ENCODE measurements around the gene GAB3.
"Not testable (repeated sequence)": the region's sequence is repeated elsewhere in the genome, so short reads cannot be mapped to it uniquely, and the experiment has no call there.

GAB3 gene

GRCh38 chrX:154653048-154653401 lies 97.9 kb downstream of the GAB3 start:
- no peak overlapping the region for H3K4me3 ChIP-seq
- no peak overlapping the region for H3K9ac ChIP-seq (ENCODE audit: insufficient read length)
- no peaks in the 10 kb centered on the region for H3K9me3 ChIP-seq (ENCODE audit: low read depth, low read length)
- DNase-seq (ENCODE audit: low read depth, low spot score): no peak
- no peaks in the 10 kb centered on the region for H3K36me3 ChIP-seq (ENCODE audit: insufficient read depth, low read length)
- no peak overlapping the region for H3K27ac ChIP-seq
- TF ChIP-seq POLR2AphosphoS5 (IDR thresholded peaks at IDR 0.05; ENCODE audit: borderline replicate concordance, low read depth, low read length): no peak
- no peak for TF ChIP-seq EZH2 (IDR thresholded peaks at IDR 0.05)
- TF ChIP-seq FOXP2 (optimal IDR thresholded peaks at IDR 0.05; ENCODE audit: control extremely low read depth, extremely low read length, insufficient read depth): no peak

DNA sequence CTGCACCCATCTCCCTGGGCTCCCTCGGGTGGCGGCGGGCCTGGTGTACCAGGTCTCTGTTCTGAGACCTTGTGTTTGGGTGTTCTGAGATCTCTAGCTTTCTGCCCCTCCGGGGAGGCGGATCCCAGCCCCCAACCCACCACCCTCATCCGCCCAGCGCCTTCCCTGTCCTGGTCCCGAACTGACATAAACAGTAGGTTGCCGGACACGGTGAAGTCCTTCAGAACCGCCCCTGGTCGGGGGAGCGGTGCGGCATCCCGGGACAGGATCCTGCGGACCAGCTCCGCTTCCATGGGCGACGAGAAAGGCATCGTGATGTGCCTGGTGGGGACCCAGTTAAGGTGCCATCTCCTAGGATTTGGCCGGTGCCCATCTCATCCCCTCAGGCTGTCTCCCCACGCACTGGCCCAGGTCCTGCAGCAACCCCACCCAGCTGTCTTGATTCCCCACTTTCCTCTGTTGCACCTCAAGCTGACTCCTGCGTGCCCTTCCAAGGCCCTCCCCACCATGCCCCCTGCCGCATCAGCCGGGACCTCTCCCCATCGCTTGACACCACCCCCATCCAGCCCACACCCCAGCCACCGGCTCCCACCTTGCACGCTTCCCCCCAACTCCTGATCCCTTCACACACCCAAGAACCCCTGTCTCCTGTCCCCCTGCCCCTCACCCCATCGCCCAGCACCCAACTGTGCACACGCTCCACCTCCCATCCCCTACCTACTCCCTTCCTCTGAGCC lies 98.4 kb downstream of the GAB3 start:
- Histone ChIP-seq H3K9me3 (ENCODE audit: low read depth, low read length) (no peaks in the 10 kb centered on the region), H3K36me3 (ENCODE audit: insufficient read depth, low read length) (no peaks in the 10 kb centered on the region), H3K9ac (ENCODE audit: insufficient read length) (no peak overlapping the region), H3K27ac (no peak overlapping the region), H3K4me3 (no peak overlapping the region)
- DNase-seq (ENCODE audit: low read depth, low spot score): no peak
- TF ChIP-seq FOXP2 (optimal IDR thresholded peaks at IDR 0.05; ENCODE audit: control extremely low read depth, extremely low read length, insufficient read depth) (no peak), EZH2 (IDR thresholded peaks at IDR 0.05) (no peak)

DNA sequence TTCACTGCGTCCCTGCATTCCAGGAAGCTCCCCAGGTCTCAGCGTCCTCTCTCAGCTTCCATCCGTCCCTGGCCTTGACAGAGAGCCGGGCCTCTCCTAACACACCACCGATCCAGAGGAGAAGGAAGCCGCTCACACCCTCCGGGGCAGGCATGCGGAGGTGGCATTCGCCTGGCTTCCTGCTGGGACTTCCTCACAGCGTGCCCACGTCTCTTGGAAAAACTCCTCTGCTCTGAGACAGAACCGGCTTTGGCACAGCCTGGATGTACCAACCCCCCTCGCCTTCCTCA lies 100.7 kb downstream of the GAB3 start:
- Histone ChIP-seq H3K36me3 (ENCODE audit: insufficient read depth, low read length) (no peaks in the 10 kb centered on the region), H3K9me3 (ENCODE audit: low read depth, low read length) (no peaks in the 10 kb centered on the region), H3K9ac (ENCODE audit: insufficient read length) (no peak overlapping the region), H3K4me3 (no peak overlapping the region), H3K27ac (no peak overlapping the region)
- no peak for DNase-seq (ENCODE audit: low read depth, low spot score)
- TF ChIP-seq POLR2AphosphoS5 (IDR thresholded peaks at IDR 0.05; ENCODE audit: borderline replicate concordance, low read depth, low read length): no peak
- no peak for TF ChIP-seq EZH2 (IDR thresholded peaks at IDR 0.05)
- TF ChIP-seq FOXP2 (optimal IDR thresholded peaks at IDR 0.05; ENCODE audit: control extremely low read depth, extremely low read length, insufficient read depth): no peak

DNA sequence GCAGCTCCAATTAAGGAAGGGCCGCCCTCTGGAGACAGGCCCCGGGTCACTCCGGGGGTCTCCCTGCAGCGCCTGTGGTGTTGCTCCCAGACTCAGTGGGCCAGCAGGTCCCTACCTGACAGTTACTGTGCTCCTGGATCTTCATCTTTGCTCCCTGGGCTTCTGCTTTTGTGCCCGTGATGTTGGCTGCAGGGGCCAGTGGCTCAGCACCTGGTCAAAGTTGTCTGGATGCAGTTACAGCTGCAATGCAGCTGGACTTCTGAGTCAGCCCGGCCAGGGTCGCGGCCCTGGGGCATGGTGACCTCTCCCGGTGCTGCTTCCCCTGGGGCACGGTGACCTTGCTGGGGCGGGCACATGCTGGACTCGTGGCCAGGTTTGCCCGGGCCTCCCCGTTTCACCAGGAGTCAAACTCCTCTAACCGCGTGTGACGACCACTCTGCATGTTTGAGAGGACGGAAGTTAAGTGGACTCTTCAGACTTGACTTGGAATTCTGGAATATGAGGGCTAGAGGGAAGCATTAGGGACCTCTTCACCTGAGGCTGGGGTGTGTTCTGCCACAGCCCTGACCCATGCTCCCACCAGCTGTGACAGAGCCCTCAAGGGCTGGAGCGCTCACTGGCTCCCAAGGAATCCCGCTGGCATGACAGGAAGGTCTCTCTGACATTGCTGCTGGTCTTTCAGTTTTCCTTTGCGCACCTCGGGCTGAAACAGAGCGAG lies 101.2 kb downstream of the GAB3 start:
- no peak for TF ChIP-seq POLR2AphosphoS5 (IDR thresholded peaks at IDR 0.05; ENCODE audit: borderline replicate concordance, low read depth, low read length)
- no peak for TF ChIP-seq FOXP2 (optimal IDR thresholded peaks at IDR 0.05; ENCODE audit: control extremely low read depth, extremely low read length, insufficient read depth)
- no peak for TF ChIP-seq EZH2 (IDR thresholded peaks at IDR 0.05)
- H3K9ac ChIP-seq (ENCODE audit: insufficient read length): no peak overlapping the region
- no peak for DNase-seq (ENCODE audit: low read depth, low spot score)
- H3K9me3 ChIP-seq (ENCODE audit: low read depth, low read length): no peaks in the 10 kb centered on the region
- H3K36me3 ChIP-seq (ENCODE audit: insufficient read depth, low read length): no peaks in the 10 kb centered on the region
- H3K4me3 ChIP-seq: no peak overlapping the region
- H3K27ac ChIP-seq: no peak overlapping the region

- no peak for TF ChIP-seq FOXP2 (optimal IDR thresholded peaks at IDR 0.05; ENCODE audit: control extremely low read depth, extremely low read length, insufficient read depth)
- no peak for TF ChIP-seq POLR2AphosphoS5 (IDR thresholded peaks at IDR 0.05; ENCODE audit: borderline replicate concordance, low read depth, low read length)
- TF ChIP-seq EZH2 (IDR thresholded peaks at IDR 0.05): no peak
- H3K36me3 ChIP-seq (ENCODE audit: insufficient read depth, low read length): no peaks in the 10 kb centered on the region
- no peak overlapping the region for H3K27ac ChIP-seq
- H3K9ac ChIP-seq (ENCODE audit: insufficient read length): no peak overlapping the region
- no peaks in the 10 kb centered on the region for H3K9me3 ChIP-seq (ENCODE audit: low read depth, low read length)
- no peak for DNase-seq (ENCODE audit: low read depth, low spot score)
- no peak overlapping the region for H3K4me3 ChIP-seq
Measured at GRCh38 chrX:154648931-154649330, 101.9 kb downstream of the GAB3 start.

DNA sequence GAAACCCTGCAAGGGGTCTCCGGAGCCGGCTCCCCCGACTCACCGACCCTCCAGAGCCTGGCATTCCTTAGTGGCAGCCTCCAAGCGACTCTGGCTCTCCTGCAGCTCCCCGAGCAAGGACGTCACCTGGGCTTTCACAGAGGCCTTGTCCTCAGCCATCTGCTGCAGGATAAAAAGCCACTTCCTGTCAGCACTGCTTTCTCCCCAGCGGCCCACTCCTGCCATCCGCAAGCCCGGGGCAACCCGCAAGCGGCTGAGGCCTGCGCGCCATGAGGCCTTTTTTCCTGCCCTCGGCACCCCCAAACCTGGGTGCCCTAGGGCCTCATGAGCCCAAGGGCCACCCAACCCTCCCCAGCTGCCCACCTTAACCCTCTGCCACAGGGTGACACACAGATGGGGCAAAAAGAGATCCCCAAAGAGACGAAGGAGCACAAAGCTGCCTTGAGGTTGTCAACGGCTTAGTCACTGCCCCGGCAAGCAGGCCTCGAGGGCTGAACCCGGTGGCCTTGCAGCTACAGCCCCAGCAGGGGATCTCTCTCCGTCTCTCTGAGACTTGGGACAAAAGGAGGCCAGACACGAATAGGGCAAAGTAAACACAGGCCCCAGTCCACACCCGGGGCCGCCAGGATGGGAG lies 105.0 kb downstream of the GAB3 start:
- not testable (repeated sequence) for H3K4me3 ChIP-seq; H3K9me3 ChIP-seq (ENCODE audit: low read depth, low read length); H3K36me3 ChIP-seq (ENCODE audit: insufficient read depth, low read length); H3K27ac ChIP-seq; DNase-seq (ENCODE audit: low read depth, low spot score); H3K9ac ChIP-seq (ENCODE audit: insufficient read length)

DNA sequence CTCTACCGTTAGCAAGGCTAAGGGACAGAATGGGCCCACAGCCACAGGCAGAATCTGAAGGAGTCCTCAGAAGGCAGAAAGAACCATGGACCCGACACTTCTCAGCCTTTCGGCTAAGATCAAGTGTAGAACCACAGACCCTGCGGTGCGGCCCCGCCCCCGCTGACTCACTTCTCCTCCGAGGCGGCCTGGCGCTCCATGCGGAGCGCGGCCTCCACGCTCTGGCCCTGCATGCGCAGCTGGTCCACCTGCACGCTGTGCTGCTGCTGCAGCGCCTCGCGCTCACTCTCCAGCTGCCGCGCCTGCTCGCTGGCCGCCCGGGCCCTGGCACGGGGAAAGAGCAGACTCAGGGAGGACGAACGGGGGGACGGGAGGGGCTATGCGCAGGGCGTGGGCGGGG lies 107.2 kb downstream of the GAB3 start:
- not testable (repeated sequence) for DNase-seq (ENCODE audit: low read depth, low spot score); H3K9ac ChIP-seq (ENCODE audit: insufficient read length); H3K9me3 ChIP-seq (ENCODE audit: low read depth, low read length); H3K36me3 ChIP-seq (ENCODE audit: insufficient read depth, low read length); H3K27ac ChIP-seq; H3K4me3 ChIP-seq

GRCh38 chrX:154641740-154642139 lies 109.1 kb downstream of the GAB3 start:
- H3K27ac ChIP-seq; H3K4me3 ChIP-seq; DNase-seq (ENCODE audit: low read depth, low spot score); H3K9me3 ChIP-seq (ENCODE audit: low read depth, low read length); H3K9ac ChIP-seq (ENCODE audit: insufficient read length); H3K36me3 ChIP-seq (ENCODE audit: insufficient read depth, low read length): not testable (repeated sequence)

DNA sequence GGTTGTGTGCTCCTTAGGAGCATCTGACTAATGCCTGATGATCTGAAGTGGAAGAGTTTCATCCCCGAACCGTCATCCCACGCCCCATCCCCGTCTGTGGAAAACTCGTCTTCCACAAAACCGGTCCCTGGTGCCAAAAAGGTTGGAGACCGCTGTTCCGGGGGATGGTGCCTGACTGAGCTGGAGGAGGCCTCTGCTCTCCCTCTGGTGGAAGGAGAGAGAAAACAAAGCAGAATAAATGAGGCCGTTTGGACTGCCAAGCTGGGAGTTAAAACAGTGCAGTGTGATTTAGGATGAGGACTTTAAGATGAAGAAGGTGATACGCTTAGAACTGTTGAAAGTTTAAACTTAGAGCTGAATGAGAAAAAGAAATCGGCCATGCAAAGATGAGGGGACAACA lies 117.2 kb downstream of the GAB3 start:
- H3K4me3 ChIP-seq; DNase-seq (ENCODE audit: low read depth, low spot score); H3K9ac ChIP-seq (ENCODE audit: insufficient read length); H3K9me3 ChIP-seq (ENCODE audit: low read depth, low read length); H3K36me3 ChIP-seq (ENCODE audit: insufficient read depth, low read length); H3K27ac ChIP-seq: not testable (repeated sequence)

- DNase-seq (ENCODE audit: low read depth, low spot score); H3K27ac ChIP-seq; H3K9ac ChIP-seq (ENCODE audit: insufficient read length); H3K36me3 ChIP-seq (ENCODE audit: insufficient read depth, low read length); H3K9me3 ChIP-seq (ENCODE audit: low read depth, low read length); H3K4me3 ChIP-seq: not testable (repeated sequence)
Measured at GRCh38 chrX:154630949-154631348, 119.9 kb downstream of the GAB3 start.

DNA sequence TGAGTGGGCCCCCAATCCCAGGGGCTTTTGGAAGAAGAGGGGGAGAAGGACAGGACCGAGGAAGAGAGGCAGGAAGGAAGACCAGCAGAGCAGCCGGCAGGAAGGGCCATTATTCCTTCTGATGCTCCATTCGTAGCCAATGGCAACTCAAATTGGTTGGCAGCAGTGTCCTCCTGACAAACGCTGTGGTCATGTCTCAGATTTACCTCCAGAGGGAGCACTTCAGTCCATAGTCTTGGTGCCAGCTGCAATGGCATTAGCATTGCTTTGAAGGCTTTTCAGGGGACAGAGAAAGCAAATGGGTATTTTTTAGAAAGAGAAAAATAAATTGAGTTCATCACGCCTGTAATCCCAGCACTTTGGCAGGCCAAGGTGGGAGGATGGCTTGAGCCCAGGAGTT lies 121.9 kb downstream of the GAB3 start:
- H3K9ac ChIP-seq (ENCODE audit: insufficient read length); H3K36me3 ChIP-seq (ENCODE audit: insufficient read depth, low read length); H3K9me3 ChIP-seq (ENCODE audit: low read depth, low read length); H3K4me3 ChIP-seq; DNase-seq (ENCODE audit: low read depth, low spot score); H3K27ac ChIP-seq: not testable (repeated sequence)
